HCT116 (cell line): ENCODE data around the gene ID1. TPM values are rescaled to one million over a fixed set of nuclear protein-coding genes. Genes with fewer than 3 reads are reported as not detected.

ENCODE experiments used
- ATAC-seq: fragments of 200-7000 bp; cut with Tn5 transposase; 2 replicates; pipeline ENCODE4 v1.9.1; 2020; ENCODE audit warnings: mild to moderate bottlenecking, moderate library complexity
- BruUV-seq: library from RNA; stranded (reverse); fragments of 400-500 nt; replicated peaks from 2 replicates; lab custom pipeline; 2021; lab: Mats Ljungman, UMichigan
- CTCF ChIA-PET: fragments of 300-600 bp; sonication (Branson Sonifier 250); formaldehyde crosslinking; loops from one replicate; lab custom pipeline; 2021; ENCODE audit warnings: antibody characterized with exemption; lab: Charles Lee
- POLR2A ChIA-PET: fragments of 300-600, 350-600 bp; sonication (Branson Sonifier 250); formaldehyde crosslinking; loops from one replicate; lab custom pipeline; 2021; ENCODE audit warnings: antibody characterized with exemption; lab: Charles Lee
- RAD21 ChIA-PET, 2 experiments: fragments of 300-600 bp; sonication (Branson Sonifier 250); formaldehyde crosslinking; loops; one replicate each; lab custom pipeline; 2023; ENCODE audit warnings: low total read pairs in 2 of 2; ENCODE audit not compliant: uncharacterized antibody in 2 of 2, unreplicated experiment in 2 of 2, low non-redundant PET in 1 of 2; lab: Charles Lee
- DNase-seq: peaks from one replicate; pipeline ENCODE4 v3.0.0-alpha.2; 2010; ENCODE audit warnings: low read depth, low spot score
- H2AFZ ChIP-seq: fragments of 200-600 bp; shearing (Covaris generic), sonication (generic); 2 replicates; pipeline ENCODE4 v1.6.1; 2017; ENCODE audit warnings: low read depth, mixed run types, mixed read lengths, antibody characterized with exemption, low read length; ENCODE audit not compliant: poor library complexity, severe bottlenecking
- H3K27ac ChIP-seq: 2 replicates; pipeline ENCODE4 v1.5.1; 2012; ENCODE audit warnings: low read depth, low read length
- H3K27me3 ChIP-seq: fragments of 200-600 bp; sonication (generic); 2 replicates; pipeline ENCODE4 v1.6.1; 2016; ENCODE audit warnings: mixed run types, low read length, mixed read lengths; ENCODE audit not compliant: insufficient read depth
- H3K36me3 ChIP-seq, 2 experiments: fragments of 200-500 bp in 1 of 2; fragments of 200-600 bp in 1 of 2; sonication (Bioruptor generic) in 1 of 2; sonication (generic) in 1 of 2; 2 replicates each; pipeline versions ENCODE4 v1.5.1 to v1.6.1; 2014 to 2016; ENCODE audit warnings: low read length in 2 of 2, inconsistent platforms in 1 of 2, mixed read lengths in 1 of 2, mixed run types in 1 of 2; ENCODE audit not compliant: insufficient read depth in 2 of 2, control insufficient read depth in 1 of 2
- H3K4me1 ChIP-seq, 2 experiments: fragments of 200-600 bp in 1 of 2; sonication (generic) in 1 of 2; 2 replicates each; pipeline versions ENCODE4 v1.5.1 to v1.6.1; 2012 to 2017; ENCODE audit warnings: low read length in 2 of 2, inconsistent platforms in 1 of 2, mild to moderate bottlenecking in 1 of 2, mixed read lengths in 1 of 2, mixed run types in 1 of 2, moderate library complexity in 1 of 2; ENCODE audit not compliant: insufficient read depth in 2 of 2, control insufficient read depth in 1 of 2
- H3K4me2 ChIP-seq: fragments of 200-600 bp; sonication (generic); 2 replicates; pipeline ENCODE4 v1.6.1; 2017; ENCODE audit warnings: mixed run types, low read length, mixed read lengths
- H3K4me3 ChIP-seq, 2 experiments: fragments of 200-600 bp in 1 of 2; sonication (generic) in 1 of 2; replicated peaks in 1 of 2; 2 replicates each; pipeline ENCODE4 v1.5.1; 2011 to 2016; ENCODE audit warnings: low read length in 2 of 2, control low read depth in 1 of 2, low read depth in 1 of 2, mild to moderate bottlenecking in 1 of 2, mixed read lengths in 1 of 2, mixed run types in 1 of 2
- H3K79me2 ChIP-seq: fragments of 200-600 bp; sonication (generic); 2 replicates; pipeline ENCODE4 v1.6.1; 2017; ENCODE audit warnings: mild to moderate bottlenecking, mixed run types, low read length, moderate library complexity, mixed read lengths; ENCODE audit not compliant: insufficient read depth
- H3K9ac ChIP-seq: fragments of 200-600 bp; sonication (generic); 2 replicates; pipeline ENCODE4 v1.6.1; 2016; ENCODE audit warnings: low read length, mixed read lengths
- H3K9me2 ChIP-seq: fragments of 200-600 bp; sonication (generic), shearing (Covaris generic); 2 replicates; pipeline ENCODE4 v1.6.1; 2017; ENCODE audit warnings: mixed run types, mild to moderate bottlenecking, moderate library complexity; ENCODE audit not compliant: insufficient read depth
- H3K9me3 ChIP-seq, 2 experiments: fragments of 200-500 bp in 1 of 2; fragments of 200-600 bp in 1 of 2; sonication (Bioruptor generic) in 1 of 2; sonication (generic) in 1 of 2; 2 replicates each; pipeline ENCODE4 v1.6.1; 2014 to 2017; ENCODE audit warnings: low read length in 2 of 2, mixed read lengths in 2 of 2, inconsistent platforms in 1 of 2, low read depth in 1 of 2, mild to moderate bottlenecking in 1 of 2, mixed run types in 1 of 2, moderate library complexity in 1 of 2; ENCODE audit not compliant: control insufficient read depth in 1 of 2, insufficient read depth in 1 of 2
- H4K20me1 ChIP-seq: fragments of 200-600 bp; sonication (generic), shearing (Covaris generic); 2 replicates; pipeline ENCODE4 v1.6.1; 2017; ENCODE audit warnings: mixed run types, mild to moderate bottlenecking, moderate library complexity; ENCODE audit not compliant: insufficient read depth
- ATF3 ChIP-seq: IDR thresholded peaks from 2 replicates; pipeline ENCODE4 v1.6.1; 2012
- ELF1 ChIP-seq: IDR thresholded peaks from 2 replicates; pipeline ENCODE4 v1.6.1; 2012; ENCODE audit warnings: low read depth, borderline replicate concordance
- FOSL1 ChIP-seq: IDR thresholded peaks from 2 replicates; pipeline ENCODE4 v1.6.1; 2012; ENCODE audit warnings: low read depth
- POLR2AphosphoS5 ChIP-seq: IDR thresholded peaks from 2 replicates; pipeline ENCODE4 v1.6.1; 2011; ENCODE audit warnings: mild to moderate bottlenecking, low read depth, low read length, moderate library complexity
- YY1 ChIP-seq: IDR thresholded peaks from 2 replicates; pipeline ENCODE4 v1.6.1; 2011; ENCODE audit warnings: low read length, low read depth, moderate library complexity, mild to moderate bottlenecking; ENCODE audit not compliant: insufficient replicate concordance; ENCODE audit errors: extremely low read depth
- ZBTB33 ChIP-seq: IDR thresholded peaks from 2 replicates; pipeline ENCODE4 v1.6.1; 2011; ENCODE audit warnings: mild to moderate bottlenecking, low read length, moderate library complexity; ENCODE audit not compliant: insufficient replicate concordance; ENCODE audit errors: extremely low read depth
- ZFX ChIP-seq: fragments of 450-650 bp; IDR thresholded peaks from 2 replicates; pipeline ENCODE4 v1.6.1; 2017
- intact Hi-C: fragments of 100-400 bp; cut with micrococcal nuclease; formaldehyde crosslinking; loops from 2 replicates; pipeline ENCODE4 v1.10.0; 2022
- total RNA-seq: library from RNA; stranded (reverse); gene quantifications from one replicate; pipeline ENCODE4 v1.2.1, GENCODE V29; 2021; ENCODE audit not compliant: unreplicated experiment

The ID1 gene
- total RNA-seq, 1 experiment from 2014 or later = 811 TPM

GRCh38 chr20:31605902-31606803 is 1.1 kb downstream of the ID1 start:
- Histone ChIP-seq H3K36me3 (peaks cover 0 to 13% of the 10 kb centered on the region in 2 experiments; a peak in 2 of 4 replicates), H3K4me3 (peak overlapping the region; percentile 91 to 96), H2AFZ (no peak overlapping the region), H3K9ac (peak overlapping the region; percentile 99), H3K4me2 (peak overlapping the region; percentile 75), H3K9me3 (no peaks in the 10 kb centered on the region), H3K4me1 (peaks cover 64 to 98% of the 10 kb centered on the region in 2 experiments), H3K79me2 (peaks cover 27% of the 10 kb centered on the region), H3K27ac (peak overlapping the region; percentile 98), H4K20me1 (no peaks in the 10 kb centered on the region; the same call in 1 of the 2 replicates), H3K9me2 (no peaks in the 10 kb centered on the region), H3K27me3 (no peaks in the 10 kb centered on the region)
- TF ChIP-seq ZFX (no peak), POLR2AphosphoS5 (peak; percentile 71), FOSL1 (no peak)
- ATAC-seq (no peak), DNase-seq (no peak)
- ChIA-PET POLR2A (interaction anchor here (0.7 to 20.0 kb wide), 10 partner anchors 10 to 117 kb away, joined by 3 to 1106 read pairs (median 8); partner anchors contain the start of gene BCL2L1), RAD21 (interaction anchor here (1.3 to 2.7 kb wide), 3 partner anchors 13 to 40 kb away, joined by 3 to 9 read pairs (median 3); no protein-coding TSS in a partner anchor), CTCF (interaction anchor here (0.6 to 8.2 kb wide), 6 partner anchors 13 to 49 kb away, joined by 3 to 589 read pairs (median 14); no protein-coding TSS in a partner anchor)
- TSS peak; percentile 86 for BruUV-seq
- intact Hi-C loops = no loop called here

GRCh38 chr20:31606804-31607639 is 1.9 kb downstream of the ID1 start:
- no TSS peak for BruUV-seq
- POLR2A ChIA-PET = interaction anchor here (0.7 to 20.0 kb wide), 8 partner anchors 11 to 124 kb away, joined by 3 to 1106 read pairs (median 4); no protein-coding TSS in a partner anchor
- ATAC-seq = peak; percentile 29
- TF ChIP-seq YY1 = peak; percentile 24
- TF ChIP-seq ELF1 = no peak
- TF ChIP-seq ATF3 = no peak
- peak; percentile 59 for TF ChIP-seq ZBTB33

More at GRCh38 chr20:31606804-31607639, 1.9 kb downstream of the ID1 start:
- Histone ChIP-seq H3K4me3 (peak overlapping the region; percentile 91 to 96), H3K9me3 (no peaks in the 10 kb centered on the region), H3K4me2 (peak overlapping the region; percentile 75), H3K4me1 (peaks cover 64 to 98% of the 10 kb centered on the region in 2 experiments), H2AFZ (no peak overlapping the region), H3K27ac (peak overlapping the region; percentile 98), H3K9me2 (no peaks in the 10 kb centered on the region), H4K20me1 (no peaks in the 10 kb centered on the region; the same call in 1 of the 2 replicates), H3K27me3 (no peaks in the 10 kb centered on the region), H3K79me2 (peaks cover 27% of the 10 kb centered on the region), H3K36me3 (peaks cover 0 to 13% of the 10 kb centered on the region in 2 experiments; a peak in 2 of 4 replicates), H3K9ac (peak overlapping the region; percentile 99)
- intact Hi-C loops = loop anchor here (1.0 kb wide), 1 partner anchor 14 kb away; no protein-coding TSS in a partner anchor
- DNase-seq = peak; percentile 93
- CTCF ChIA-PET = interaction anchor here (1.5 to 8.2 kb wide), 3 partner anchors 14 to 50 kb away, joined by 4 to 589 read pairs (median 256); no protein-coding TSS in a partner anchor
- RAD21 ChIA-PET = interaction anchor here (2.1 to 2.7 kb wide), 2 partner anchors 13 to 34 kb away, joined by 9 read pairs; no protein-coding TSS in a partner anchor
